Measurements from ENCODE around the gene BPIFB1. TPM values are rescaled to one million over a fixed set of nuclear protein-coding genes. Genes with fewer than 3 reads are reported as not detected.
A peak's percentile ranks its signal among the peaks of the same experiment; 100 is the strongest.

BPIFB1 gene
- total and polyA plus RNA-seq, 5 donors from 2014 or later, result not detected

DNA sequence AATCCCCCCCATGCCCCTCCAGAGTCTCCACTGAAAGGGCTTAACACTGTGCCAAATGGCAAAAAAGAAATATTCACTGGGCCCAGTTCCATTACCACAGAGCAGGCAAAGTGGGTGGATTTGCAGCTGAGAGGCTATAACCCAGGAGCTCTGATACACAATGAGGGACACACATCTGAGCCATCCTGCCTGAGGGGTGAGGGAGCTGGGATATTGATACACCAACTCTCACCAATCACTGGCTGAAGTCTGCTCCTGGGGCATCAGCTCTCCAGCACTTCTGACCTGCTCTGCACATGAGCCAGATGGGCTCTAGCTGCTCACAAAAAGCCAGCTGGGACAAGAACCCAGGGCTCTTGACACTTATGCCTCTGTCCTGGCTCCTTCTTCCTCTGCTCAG lies 4.9 kb downstream of the BPIFB1 start:
- no peaks in the 10 kb centered on the region for H3K4me1 ChIP-seq (ENCODE audit: control insufficient read depth, insufficient read depth, low read length, poor library complexity, severe bottlenecking)
- no peak overlapping the region for H3K4me3 ChIP-seq (ENCODE audit: low read depth, low read length)
- no peaks in the 10 kb centered on the region for H3K9me3 ChIP-seq (ENCODE audit: control insufficient read depth in 2 of 2, low read length in 2 of 2)
- Mint-ChIP-seq H3K9me3 (peaks cover 0 to 1% (median 0%) of the 10 kb centered on the region in 7 donors), H3K27me3 (peaks cover 14% of the 10 kb centered on the region), H3K36me3 (no peaks in the 10 kb centered on the region), H3K4me1 (no peaks in the 10 kb centered on the region), H3K27ac (no peak overlapping the region), H3K4me3 (no peak overlapping the region)
- H3K27ac ChIP-seq (ENCODE audit: insufficient read depth, low read length, poor library complexity, severe bottlenecking), result no peak overlapping the region
- ATAC-seq (ENCODE audit: low read depth in 2 of 2) (no peak), DNase-seq (no peak)
- H3K27me3 ChIP-seq (ENCODE audit: control insufficient read depth, insufficient read depth, low read length), result no peaks in the 10 kb centered on the region
- H3K36me3 ChIP-seq (ENCODE audit: control insufficient read depth, insufficient read depth, low read length), result no peaks in the 10 kb centered on the region

- no peaks in the 10 kb centered on the region for H3K4me1 ChIP-seq (ENCODE audit: control insufficient read depth, insufficient read depth, low read length, poor library complexity, severe bottlenecking)
- Mint-ChIP-seq H3K4me3 (no peak overlapping the region), H3K9me3 (peaks cover 0 to 1% (median 0%) of the 10 kb centered on the region in 7 donors), H3K36me3 (no peaks in the 10 kb centered on the region), H3K27me3 (peaks cover 10% of the 10 kb centered on the region), H3K4me1 (no peaks in the 10 kb centered on the region), H3K27ac (no peak overlapping the region)
- no peak overlapping the region for H3K27ac ChIP-seq (ENCODE audit: insufficient read depth, low read length, poor library complexity, severe bottlenecking)
- DNase-seq, result no peak
- H3K9me3 ChIP-seq (ENCODE audit: control insufficient read depth in 2 of 2, low read length in 2 of 2), result no peaks in the 10 kb centered on the region
- no peak for ATAC-seq (ENCODE audit: low read depth in 2 of 2)
- H3K27me3 ChIP-seq (ENCODE audit: control insufficient read depth, insufficient read depth, low read length), result no peaks in the 10 kb centered on the region
- H3K4me3 ChIP-seq (ENCODE audit: low read depth, low read length), result no peak overlapping the region
- no peaks in the 10 kb centered on the region for H3K36me3 ChIP-seq (ENCODE audit: control insufficient read depth, insufficient read depth, low read length)
Observed at GRCh38 chr20:33290852-33291251, 7.8 kb downstream of the BPIFB1 start.

- Histone ChIP-seq H3K27ac (ENCODE audit: insufficient read depth, low read length, poor library complexity, severe bottlenecking) (no peak overlapping the region), H3K4me1 (ENCODE audit: control insufficient read depth, insufficient read depth, low read length, poor library complexity, severe bottlenecking) (no peaks in the 10 kb centered on the region), H3K27me3 (ENCODE audit: control insufficient read depth, insufficient read depth, low read length) (no peaks in the 10 kb centered on the region), H3K36me3 (ENCODE audit: control insufficient read depth, insufficient read depth, low read length) (no peaks in the 10 kb centered on the region), H3K4me3 (ENCODE audit: low read depth, low read length) (no peak overlapping the region), H3K9me3 (ENCODE audit: control insufficient read depth in 2 of 2, low read length in 2 of 2) (no peaks in the 10 kb centered on the region)
- H3K27me3 Mint-ChIP-seq, result peaks cover 10% of the 10 kb centered on the region
- no peak for DNase-seq
- H3K9me3 Mint-ChIP-seq, result peaks cover 0 to 1% (median 0%) of the 10 kb centered on the region in 7 donors
- ATAC-seq (ENCODE audit: low read depth in 2 of 2), result no peak
- H3K4me1 Mint-ChIP-seq, result no peaks in the 10 kb centered on the region
- no peak overlapping the region for H3K27ac Mint-ChIP-seq
- H3K4me3 Mint-ChIP-seq, result no peak overlapping the region
- H3K36me3 Mint-ChIP-seq, result no peaks in the 10 kb centered on the region
Observed at GRCh38 chr20:33291416-33291815, 8.4 kb downstream of the BPIFB1 start.

GRCh38 chr20:33291830-33292355 lies 8.9 kb downstream of the BPIFB1 start:
- Mint-ChIP-seq H3K27me3 (peaks cover 7% of the 10 kb centered on the region), H3K4me1 (no peaks in the 10 kb centered on the region), H3K36me3 (no peaks in the 10 kb centered on the region), H3K4me3 (no peak overlapping the region), H3K27ac (no peak overlapping the region), H3K9me3 (peaks cover 0 to 1% (median 0%) of the 10 kb centered on the region in 7 donors)
- DNase-seq, result peak; percentile 45 to 52 (median 48)
- H3K27ac ChIP-seq (ENCODE audit: insufficient read depth, low read length, poor library complexity, severe bottlenecking), result no peak overlapping the region
- H3K4me3 ChIP-seq (ENCODE audit: low read depth, low read length), result no peak overlapping the region
- no peaks in the 10 kb centered on the region for H3K36me3 ChIP-seq (ENCODE audit: control insufficient read depth, insufficient read depth, low read length)
- no peaks in the 10 kb centered on the region for H3K9me3 ChIP-seq (ENCODE audit: control insufficient read depth in 2 of 2, low read length in 2 of 2)
- H3K4me1 ChIP-seq (ENCODE audit: control insufficient read depth, insufficient read depth, low read length, poor library complexity, severe bottlenecking), result no peaks in the 10 kb centered on the region
- ATAC-seq (ENCODE audit: low read depth in 2 of 2), result peak in 1 of 2 donors; percentile 39
- H3K27me3 ChIP-seq (ENCODE audit: control insufficient read depth, insufficient read depth, low read length), result no peaks in the 10 kb centered on the region

DNA sequence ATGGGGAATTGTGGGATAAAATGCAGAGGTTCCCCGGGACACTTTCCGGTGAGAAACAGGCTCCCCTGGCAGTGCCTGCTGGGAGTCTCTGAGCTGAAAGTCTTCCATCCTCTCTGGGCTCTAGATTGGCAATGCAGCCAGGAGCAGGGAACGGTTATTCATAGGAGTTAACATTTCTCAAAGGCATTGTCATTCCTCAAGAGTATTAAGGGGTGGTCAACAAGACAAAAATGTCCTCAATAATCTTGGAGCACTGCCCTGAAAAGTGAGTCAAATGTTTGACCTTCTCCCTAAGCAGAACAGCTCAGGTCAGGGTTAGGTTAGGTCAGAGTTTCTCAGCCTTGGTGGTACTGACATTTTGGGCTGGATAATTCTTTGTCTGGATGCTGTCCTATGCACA lies 13.2 kb downstream of the BPIFB1 start:
- DNase-seq, result no peak
- no peaks in the 10 kb centered on the region for H3K27me3 ChIP-seq (ENCODE audit: control insufficient read depth, insufficient read depth, low read length)
- Mint-ChIP-seq H3K27me3 (peaks cover 10% of the 10 kb centered on the region), H3K4me1 (no peaks in the 10 kb centered on the region), H3K9me3 (peaks cover 0 to 2% (median 0%) of the 10 kb centered on the region in 7 donors), H3K4me3 (no peak overlapping the region), H3K36me3 (no peaks in the 10 kb centered on the region), H3K27ac (no peak overlapping the region)
- H3K36me3 ChIP-seq (ENCODE audit: control insufficient read depth, insufficient read depth, low read length), result no peaks in the 10 kb centered on the region
- no peak for ATAC-seq (ENCODE audit: low read depth in 2 of 2)
- no peak overlapping the region for H3K27ac ChIP-seq (ENCODE audit: insufficient read depth, low read length, poor library complexity, severe bottlenecking)
- no peak overlapping the region for H3K4me3 ChIP-seq (ENCODE audit: low read depth, low read length)
- peaks cover 5% of the 10 kb centered on the region for H3K4me1 ChIP-seq (ENCODE audit: control insufficient read depth, insufficient read depth, low read length, poor library complexity, severe bottlenecking)
- H3K9me3 ChIP-seq (ENCODE audit: control insufficient read depth in 2 of 2, low read length in 2 of 2), result no peaks in the 10 kb centered on the region

DNA sequence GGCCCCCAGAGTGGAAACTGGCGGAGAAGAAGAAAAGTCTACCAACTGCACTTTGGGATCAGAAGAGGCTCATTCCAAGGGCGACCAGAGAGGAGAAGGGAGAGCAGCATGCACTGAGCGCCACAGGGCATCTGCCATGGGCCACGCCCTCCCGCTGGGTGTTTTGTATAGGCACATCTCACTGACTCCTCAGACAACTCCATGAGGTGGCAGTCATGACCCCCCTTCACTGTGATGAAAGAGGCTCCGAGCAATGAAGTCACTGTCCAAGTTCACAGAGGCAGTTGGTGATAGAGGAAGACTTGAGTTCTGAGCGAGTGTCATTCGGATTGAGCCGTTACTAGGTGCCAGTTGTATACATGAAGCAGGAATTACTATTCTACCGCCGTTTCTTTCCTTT lies 15.4 kb downstream of the BPIFB1 start:
- no peaks in the 10 kb centered on the region for H3K36me3 Mint-ChIP-seq
- peaks cover 10% of the 10 kb centered on the region for H3K27me3 Mint-ChIP-seq
- no peaks in the 10 kb centered on the region for H3K27me3 ChIP-seq (ENCODE audit: control insufficient read depth, insufficient read depth, low read length)
- H3K4me1 ChIP-seq (ENCODE audit: control insufficient read depth, insufficient read depth, low read length, poor library complexity, severe bottlenecking), result peaks cover 5% of the 10 kb centered on the region
- no peaks in the 10 kb centered on the region for H3K9me3 ChIP-seq (ENCODE audit: control insufficient read depth in 2 of 2, low read length in 2 of 2)
- H3K4me1 Mint-ChIP-seq, result no peaks in the 10 kb centered on the region
- no peak overlapping the region for H3K27ac Mint-ChIP-seq
- no peak overlapping the region for H3K4me3 ChIP-seq (ENCODE audit: low read depth, low read length)
- no peak overlapping the region for H3K27ac ChIP-seq (ENCODE audit: insufficient read depth, low read length, poor library complexity, severe bottlenecking)
- ATAC-seq (ENCODE audit: low read depth in 2 of 2), result no peak
- H3K36me3 ChIP-seq (ENCODE audit: control insufficient read depth, insufficient read depth, low read length), result no peaks in the 10 kb centered on the region
- DNase-seq, result no peak
- peaks cover 0 to 2% (median 0%) of the 10 kb centered on the region in 7 donors for H3K9me3 Mint-ChIP-seq
- no peak overlapping the region for H3K4me3 Mint-ChIP-seq

DNA sequence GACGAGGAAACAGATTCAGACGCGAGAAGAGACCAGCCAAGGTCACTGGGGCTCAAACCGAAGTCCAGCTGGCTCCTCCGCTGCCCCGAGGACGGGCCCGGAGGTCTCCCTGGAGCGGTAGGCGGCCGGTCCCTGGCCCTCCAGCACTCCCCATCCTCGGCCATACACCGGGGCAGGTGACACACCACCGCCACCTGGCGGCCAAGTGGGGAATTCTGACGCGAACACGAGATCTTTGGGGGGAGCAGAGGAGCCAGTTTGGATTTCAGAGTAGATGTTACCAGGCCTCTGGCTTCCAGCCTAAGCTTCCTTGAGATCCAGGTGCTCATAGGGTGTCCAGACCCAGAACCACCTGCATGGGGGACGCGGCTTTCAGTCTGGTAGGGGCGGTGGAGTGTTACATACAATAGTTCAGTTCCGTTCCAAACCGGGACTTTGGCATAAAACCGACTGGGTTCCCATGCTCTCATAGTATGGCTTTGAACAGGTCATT lies 16.1 kb downstream of the BPIFB1 start:
- Mint-ChIP-seq H3K9me3 (peaks cover 0 to 2% (median 0%) of the 10 kb centered on the region in 7 donors), H3K4me3 (no peak overlapping the region), H3K36me3 (no peaks in the 10 kb centered on the region), H3K4me1 (no peaks in the 10 kb centered on the region), H3K27me3 (peaks cover 10% of the 10 kb centered on the region), H3K27ac (no peak overlapping the region)
- Histone ChIP-seq H3K27ac (ENCODE audit: insufficient read depth, low read length, poor library complexity, severe bottlenecking) (no peak overlapping the region), H3K27me3 (ENCODE audit: control insufficient read depth, insufficient read depth, low read length) (no peaks in the 10 kb centered on the region), H3K4me1 (ENCODE audit: control insufficient read depth, insufficient read depth, low read length, poor library complexity, severe bottlenecking) (peaks cover 5% of the 10 kb centered on the region), H3K4me3 (ENCODE audit: low read depth, low read length) (no peak overlapping the region), H3K9me3 (ENCODE audit: control insufficient read depth in 2 of 2, low read length in 2 of 2) (no peaks in the 10 kb centered on the region), H3K36me3 (ENCODE audit: control insufficient read depth, insufficient read depth, low read length) (no peaks in the 10 kb centered on the region)
- ATAC-seq (ENCODE audit: low read depth in 2 of 2), result peak; percentile 62 to 76
- DNase-seq, result peak; percentile 48 to 57 (median 56)

- DNase-seq (no peak), ATAC-seq (ENCODE audit: low read depth in 2 of 2) (no peak)
- H3K27ac Mint-ChIP-seq, result no peak overlapping the region
- no peaks in the 10 kb centered on the region for H3K36me3 ChIP-seq (ENCODE audit: control insufficient read depth, insufficient read depth, low read length)
- peaks cover 5% of the 10 kb centered on the region for H3K4me1 ChIP-seq (ENCODE audit: control insufficient read depth, insufficient read depth, low read length, poor library complexity, severe bottlenecking)
- no peak overlapping the region for H3K4me3 ChIP-seq (ENCODE audit: low read depth, low read length)
- H3K9me3 ChIP-seq (ENCODE audit: control insufficient read depth in 2 of 2, low read length in 2 of 2), result no peaks in the 10 kb centered on the region
- H3K27me3 ChIP-seq (ENCODE audit: control insufficient read depth, insufficient read depth, low read length), result no peaks in the 10 kb centered on the region
- H3K27me3 Mint-ChIP-seq, result peaks cover 10% of the 10 kb centered on the region
- no peak overlapping the region for H3K4me3 Mint-ChIP-seq
- H3K4me1 Mint-ChIP-seq, result no peaks in the 10 kb centered on the region
- no peaks in the 10 kb centered on the region for H3K36me3 Mint-ChIP-seq
- H3K9me3 Mint-ChIP-seq, result peaks cover 0 to 2% (median 0%) of the 10 kb centered on the region in 7 donors
- no peak overlapping the region for H3K27ac ChIP-seq (ENCODE audit: insufficient read depth, low read length, poor library complexity, severe bottlenecking)
Observed at GRCh38 chr20:33301192-33301930, 18.3 kb downstream of the BPIFB1 start.

All from CD4-positive, CD25-positive, alpha-beta regulatory T cell (primary cell).